H9 (cell line): ENCODE results near the gene PIPOX. TPM values are rescaled to one million over a fixed set of nuclear protein-coding genes. Genes with fewer than 3 reads are reported as not detected.
A peak's percentile ranks its signal among the peaks of the same experiment; 100 is the strongest.

Source experiments
- DNase-seq: peaks from one replicate; pipeline ENCODE4 v3.0.0-alpha.2; 2017
- H2AFZ ChIP-seq: one replicate; pipeline ENCODE4 v1.6.1; 2013; ENCODE audit warnings: mild to moderate bottlenecking, low read length, control low read depth, moderate library complexity
- H2AK5ac ChIP-seq: 2 replicates; pipeline ENCODE4 v1.6.1; 2013; ENCODE audit warnings: low read length, control low read depth, mixed read lengths; ENCODE audit not compliant: insufficient read length
- H2BK120ac ChIP-seq: one replicate; pipeline ENCODE4 v1.6.1; 2013; ENCODE audit warnings: low read depth, mild to moderate bottlenecking, low read length, control low read depth, inconsistent platforms; ENCODE audit not compliant: poor library complexity, severe bottlenecking
- H2BK12ac ChIP-seq: 2 replicates; pipeline ENCODE4 v1.6.1; 2013; ENCODE audit warnings: low read length, control low read depth, mixed read lengths, low read depth; ENCODE audit not compliant: insufficient read length
- H2BK15ac ChIP-seq: 2 replicates; pipeline ENCODE4 v1.6.1; 2013; ENCODE audit warnings: low read depth, low read length, control low read depth
- H2BK20ac ChIP-seq: one replicate; pipeline ENCODE4 v1.6.1; 2013; ENCODE audit warnings: low read depth, mild to moderate bottlenecking, low read length, control low read depth, inconsistent platforms; ENCODE audit not compliant: poor library complexity, severe bottlenecking
- H2BK5ac ChIP-seq: 2 replicates; pipeline ENCODE4 v1.6.1; 2013; ENCODE audit warnings: low read length, control low read depth, mixed read lengths; ENCODE audit not compliant: insufficient read length
- H3K14ac ChIP-seq: 2 replicates; pipeline ENCODE4 v1.6.1; 2013; ENCODE audit warnings: low read length, control low read depth; ENCODE audit not compliant: insufficient read depth
- H3K18ac ChIP-seq: 2 replicates; pipeline ENCODE4 v1.6.1; 2013; ENCODE audit warnings: low read depth, mild to moderate bottlenecking, mixed read lengths, low read length, control low read depth; ENCODE audit not compliant: insufficient read length
- H3K23ac ChIP-seq: 2 replicates; pipeline ENCODE4 v1.6.1; 2013; ENCODE audit warnings: low read length, control low read depth, mixed read lengths, low read depth; ENCODE audit not compliant: insufficient read length
- H3K23me2 ChIP-seq: 2 replicates; pipeline ENCODE4 v1.6.1; 2013; ENCODE audit warnings: low read depth, mild to moderate bottlenecking, mixed read lengths, low read length, control low read depth; ENCODE audit not compliant: insufficient read length, poor library complexity, severe bottlenecking
- H3K27ac ChIP-seq: 2 replicates; pipeline ENCODE4 v1.5.1; 2013; ENCODE audit warnings: low read length, control low read depth, mixed read lengths, low read depth; ENCODE audit not compliant: insufficient read length
- H3K27me3 ChIP-seq: 2 replicates; pipeline ENCODE4 v1.6.1; 2013; ENCODE audit warnings: low read length, control low read depth, inconsistent platforms; ENCODE audit not compliant: insufficient read depth
- H3K4ac ChIP-seq: 2 replicates; pipeline ENCODE4 v1.6.1; 2013; ENCODE audit warnings: low read depth, mild to moderate bottlenecking, control low read depth, inconsistent platforms, low read length, moderate library complexity
- H3K4me1 ChIP-seq: 2 replicates; pipeline ENCODE4 v1.6.1; 2013; ENCODE audit warnings: low read length, control low read depth, inconsistent platforms; ENCODE audit not compliant: insufficient read depth
- H3K4me2 ChIP-seq: 2 replicates; pipeline ENCODE4 v1.6.1; 2013; ENCODE audit warnings: low read length, control low read depth, mixed read lengths; ENCODE audit not compliant: insufficient read length, insufficient read depth
- H3K56ac ChIP-seq: 2 replicates; pipeline ENCODE4 v1.6.1; 2013; ENCODE audit warnings: low read depth, mild to moderate bottlenecking, mixed read lengths, low read length, control low read depth; ENCODE audit not compliant: insufficient read length
- H3K79me1 ChIP-seq: 2 replicates; pipeline ENCODE4 v1.6.1; 2013; ENCODE audit warnings: low read depth, mild to moderate bottlenecking, moderate library complexity, low read length, control low read depth, inconsistent platforms; ENCODE audit not compliant: insufficient read depth, poor library complexity, severe bottlenecking
- H3K79me2 ChIP-seq: 2 replicates; pipeline ENCODE4 v1.6.1; 2013; ENCODE audit warnings: low read length, control low read depth, inconsistent platforms; ENCODE audit not compliant: insufficient read depth
- H3K9ac ChIP-seq: 2 replicates; pipeline ENCODE4 v1.6.1; 2013; ENCODE audit warnings: low read length, control low read depth, mixed read lengths; ENCODE audit not compliant: insufficient read length; ENCODE audit errors: extremely low read depth
- H3K9me3 ChIP-seq: one replicate; pipeline ENCODE4 v1.6.1; 2013; ENCODE audit warnings: low read depth, low read length, inconsistent platforms; ENCODE audit not compliant: control insufficient read depth
- H3T11ph ChIP-seq: one replicate; pipeline ENCODE4 v1.6.1; 2013; ENCODE audit warnings: mild to moderate bottlenecking, low read length, control low read depth, inconsistent platforms
- H4K20me1 ChIP-seq: one replicate; pipeline ENCODE4 v1.6.1; 2013; ENCODE audit not compliant: control insufficient read depth, insufficient read length, insufficient read depth
- H4K5ac ChIP-seq: 2 replicates; pipeline ENCODE4 v1.6.1; 2013; ENCODE audit warnings: low read depth, mild to moderate bottlenecking, mixed read lengths, low read length, control low read depth; ENCODE audit not compliant: insufficient read length
- H4K8ac ChIP-seq: replicated peaks from 2 replicates; pipeline ENCODE4 v1.6.1; 2013; ENCODE audit warnings: low read length, control low read depth, mixed read lengths, low read depth; ENCODE audit not compliant: insufficient read length
- H4K91ac ChIP-seq: 2 replicates; pipeline ENCODE4 v1.6.1; 2013; ENCODE audit warnings: low read depth, mild to moderate bottlenecking, moderate library complexity, mixed read lengths, low read length, control low read depth; ENCODE audit not compliant: insufficient read length
- H3K27ac Mint-ChIP-seq, 3 experiments: 2 replicates in 2 of 3; 3 replicates in 1 of 3; pipeline ENCODE4 v1.8.0; 2020 to 2021; ENCODE audit warnings: mixed read lengths in 3 of 3, mild to moderate bottlenecking in 1 of 3, moderate library complexity in 1 of 3
- H3K27me3 Mint-ChIP-seq: 2 replicates; pipeline ENCODE4 v1.8.0; 2021; ENCODE audit warnings: low read depth, mild to moderate bottlenecking, moderate library complexity, mixed read lengths
- H3K36me3 Mint-ChIP-seq, 3 experiments: 2 replicates in 2 of 3; 3 replicates in 1 of 3; pipeline ENCODE4 v1.8.0; 2020 to 2021; ENCODE audit warnings: low read depth in 3 of 3, mixed read lengths in 3 of 3; ENCODE audit not compliant: insufficient read depth in 1 of 3
- H3K4me1 Mint-ChIP-seq, 2 experiments: 2 replicates each; pipeline ENCODE4 v1.8.0; 2020; ENCODE audit warnings: mixed read lengths in 2 of 2
- H3K4me3 Mint-ChIP-seq, 2 experiments: 2 replicates in 1 of 2; 3 replicates in 1 of 2; pipeline ENCODE4 v1.8.0; 2020 to 2021; ENCODE audit warnings: mild to moderate bottlenecking in 2 of 2, mixed read lengths in 2 of 2, moderate library complexity in 1 of 2
- H3K9me3 Mint-ChIP-seq, 2 experiments: 2 replicates in 1 of 2; 3 replicates in 1 of 2; pipeline ENCODE4 v1.8.0; 2020; ENCODE audit warnings: mild to moderate bottlenecking in 2 of 2, mixed read lengths in 2 of 2, moderate library complexity in 1 of 2
- WGBS: extraction: QIAGEN DNeasy Blood & Tissue Kit; methylation state at CpG from one replicate; pipeline ENCODE4 v1.1.7; 2013; ENCODE audit warnings: missing lambda C conversion rate, low lambda C conversion rate, mixed read lengths; ENCODE audit not compliant: insufficient read length; ENCODE audit errors: extremely low coverage; 5-methylcytosine and 5-hydroxymethylcytosine counted together
- total RNA-seq: library from RNA; stranded (reverse); gene quantifications from 2 replicates; pipeline ENCODE4 v1.2.1, GENCODE V29; 2021
- TF ChIP-seq, protein P1 (sequence below): fragments of 200-600 bp; sonication (generic); conservative IDR thresholded peaks from 3 replicates; pipeline ENCODE4 v1.8.0; 2021; ENCODE audit warnings: antibody characterized with exemption, mild to moderate bottlenecking

Gene PIPOX
- total RNA-seq, 1 experiment from 2014 or later: 30.1 TPM

DNA sequence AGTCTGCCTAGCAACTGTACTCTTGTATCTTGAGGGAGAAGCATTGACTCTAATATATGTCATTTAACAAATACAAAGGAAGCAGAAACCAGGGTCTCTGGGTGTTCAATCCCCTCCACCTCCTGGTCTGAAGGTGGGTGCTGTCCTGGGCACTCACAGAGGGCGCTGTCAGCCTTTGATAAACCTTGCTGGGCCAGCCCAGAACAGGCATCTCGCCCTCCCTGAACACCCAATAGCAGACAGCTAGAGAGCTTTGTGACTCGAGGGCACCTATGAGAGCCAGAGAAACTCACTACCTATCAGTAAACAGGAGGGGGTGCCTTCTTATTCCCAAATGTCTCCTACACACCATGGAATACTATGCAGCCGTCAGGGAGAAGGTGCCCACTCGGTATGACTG is 6.4 kb upstream of the PIPOX start:
- Histone ChIP-seq H3K56ac (no peak overlapping the region), H3K18ac (no peak overlapping the region), H3K27ac (no peak overlapping the region), H3K23ac (no peak overlapping the region), H2BK12ac (no peak overlapping the region), H2BK120ac (no peak overlapping the region), H3K79me1 (no peaks in the 10 kb centered on the region), H2AK5ac (no peak overlapping the region), H3K27me3 (no peaks in the 10 kb centered on the region), H3K9ac (no peak overlapping the region), H3T11ph (no peak overlapping the region), H2AFZ (no peak overlapping the region), H3K14ac (no peak overlapping the region), H2BK15ac (no peak overlapping the region), H2BK20ac (no peak overlapping the region), H3K9me3 (no peaks in the 10 kb centered on the region), H4K8ac (no peak overlapping the region), H3K4me1 (peaks cover 13% of the 10 kb centered on the region), H3K4me2 (no peak overlapping the region), H3K79me2 (no peaks in the 10 kb centered on the region), H4K91ac (no peak overlapping the region), H3K23me2 (no peaks in the 10 kb centered on the region), H4K5ac (no peak overlapping the region), H3K4ac (no peak overlapping the region), H4K20me1 (no peaks in the 10 kb centered on the region), H2BK5ac (no peak overlapping the region)
- H3K36me3 Mint-ChIP-seq: peaks cover 13 to 20% (median 15%) of the 10 kb centered on the region in 3 experiments
- H3K4me3 Mint-ChIP-seq: no peak overlapping the region
- peaks cover 34 to 37% of the 10 kb centered on the region in 2 experiments for H3K4me1 Mint-ChIP-seq
- TF ChIP-seq, protein P1, sequence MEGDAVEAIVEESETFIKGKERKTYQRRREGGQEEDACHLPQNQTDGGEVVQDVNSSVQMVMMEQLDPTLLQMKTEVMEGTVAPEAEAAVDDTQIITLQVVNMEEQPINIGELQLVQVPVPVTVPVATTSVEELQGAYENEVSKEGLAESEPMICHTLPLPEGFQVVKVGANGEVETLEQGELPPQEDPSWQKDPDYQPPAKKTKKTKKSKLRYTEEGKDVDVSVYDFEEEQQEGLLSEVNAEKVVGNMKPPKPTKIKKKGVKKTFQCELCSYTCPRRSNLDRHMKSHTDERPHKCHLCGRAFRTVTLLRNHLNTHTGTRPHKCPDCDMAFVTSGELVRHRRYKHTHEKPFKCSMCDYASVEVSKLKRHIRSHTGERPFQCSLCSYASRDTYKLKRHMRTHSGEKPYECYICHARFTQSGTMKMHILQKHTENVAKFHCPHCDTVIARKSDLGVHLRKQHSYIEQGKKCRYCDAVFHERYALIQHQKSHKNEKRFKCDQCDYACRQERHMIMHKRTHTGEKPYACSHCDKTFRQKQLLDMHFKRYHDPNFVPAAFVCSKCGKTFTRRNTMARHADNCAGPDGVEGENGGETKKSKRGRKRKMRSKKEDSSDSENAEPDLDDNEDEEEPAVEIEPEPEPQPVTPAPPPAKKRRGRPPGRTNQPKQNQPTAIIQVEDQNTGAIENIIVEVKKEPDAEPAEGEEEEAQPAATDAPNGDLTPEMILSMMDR: peak; percentile 20; the same call in 1 of the 3 replicates
- peak; percentile 67 for DNase-seq
- peaks cover 19 to 20% of the 10 kb centered on the region in 2 experiments for H3K9me3 Mint-ChIP-seq
- peak overlapping the region in 2 of 3 experiments; percentile 88 to 95; a peak in 4 of 7 replicates for H3K27ac Mint-ChIP-seq
- peaks cover 5% of the 10 kb centered on the region for H3K27me3 Mint-ChIP-seq
- WGBS: no CpG with 5 or more reads among the region's 5 CpGs
